Measurements from ENCODE around the gene HARS1.
"Not testable (repeated sequence)": the region's sequence is repeated elsewhere in the genome, so short reads cannot be mapped to it uniquely, and the experiment has no call there.

HARS1 gene

DNA sequence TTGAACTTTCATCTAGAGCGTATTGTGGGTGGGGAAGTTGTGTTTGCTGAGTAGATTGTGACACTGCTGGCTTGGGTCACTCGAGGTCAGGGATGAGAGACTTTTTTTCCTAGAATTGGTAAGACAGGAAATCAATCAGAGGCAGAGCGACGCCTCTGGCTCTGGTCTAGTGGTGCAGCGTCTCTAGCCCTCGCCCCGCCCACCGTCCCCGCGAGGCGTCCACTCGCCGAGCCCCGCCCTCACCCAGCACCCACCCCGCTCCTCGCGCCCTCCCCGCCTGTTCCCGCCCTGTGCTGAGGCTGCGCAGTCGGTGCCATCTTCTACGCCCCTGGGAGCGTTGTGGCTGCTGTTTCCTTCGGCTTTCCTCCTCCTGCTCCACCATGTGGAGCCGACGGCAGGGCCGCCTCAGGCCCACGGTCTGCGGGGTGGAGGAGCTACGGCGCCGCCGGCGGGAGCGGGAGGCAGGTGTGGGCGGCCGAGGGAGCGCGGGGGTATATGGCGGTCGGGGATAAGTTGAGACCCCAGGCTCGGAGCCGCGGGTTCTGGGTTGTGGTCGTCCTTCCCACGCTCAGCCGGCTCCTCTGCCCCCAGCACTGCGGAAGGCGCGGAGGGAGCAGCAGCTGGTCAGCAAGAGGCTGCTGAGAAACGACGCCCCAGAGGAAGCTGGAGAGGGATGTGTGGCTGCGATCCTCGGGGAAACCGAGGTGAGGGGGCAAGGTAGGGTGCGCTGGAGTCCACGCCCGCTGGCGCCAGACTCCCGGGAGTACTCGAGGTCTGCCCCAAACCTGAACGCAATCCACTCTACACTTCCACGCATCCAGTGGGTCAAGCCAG lies 51.8 kb downstream of the HARS1 start, which contains the start of gene TMCO6:
TMCO6 (plus strand) TSS at position 304 of the 834 bp plus-strand sequence; CDS start at position 381, 77 bp downstream.
- peak; percentile 93 for DNase-seq (ENCODE audit: low read depth, low spot score)
- in situ Hi-C loops (cut with HindIII; ENCODE audit: low sequenced_read_pairs) = no loop called here
- peak within 1 kb of the TSS; percentile 73 for H3K4me3 ChIP-seq (ENCODE audit: low read depth, low read length)
- TF ChIP-seq, protein P1, sequence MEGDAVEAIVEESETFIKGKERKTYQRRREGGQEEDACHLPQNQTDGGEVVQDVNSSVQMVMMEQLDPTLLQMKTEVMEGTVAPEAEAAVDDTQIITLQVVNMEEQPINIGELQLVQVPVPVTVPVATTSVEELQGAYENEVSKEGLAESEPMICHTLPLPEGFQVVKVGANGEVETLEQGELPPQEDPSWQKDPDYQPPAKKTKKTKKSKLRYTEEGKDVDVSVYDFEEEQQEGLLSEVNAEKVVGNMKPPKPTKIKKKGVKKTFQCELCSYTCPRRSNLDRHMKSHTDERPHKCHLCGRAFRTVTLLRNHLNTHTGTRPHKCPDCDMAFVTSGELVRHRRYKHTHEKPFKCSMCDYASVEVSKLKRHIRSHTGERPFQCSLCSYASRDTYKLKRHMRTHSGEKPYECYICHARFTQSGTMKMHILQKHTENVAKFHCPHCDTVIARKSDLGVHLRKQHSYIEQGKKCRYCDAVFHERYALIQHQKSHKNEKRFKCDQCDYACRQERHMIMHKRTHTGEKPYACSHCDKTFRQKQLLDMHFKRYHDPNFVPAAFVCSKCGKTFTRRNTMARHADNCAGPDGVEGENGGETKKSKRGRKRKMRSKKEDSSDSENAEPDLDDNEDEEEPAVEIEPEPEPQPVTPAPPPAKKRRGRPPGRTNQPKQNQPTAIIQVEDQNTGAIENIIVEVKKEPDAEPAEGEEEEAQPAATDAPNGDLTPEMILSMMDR (IDR thresholded peaks at IDR 0.05; ENCODE audit: low read depth, low read length) = peak; percentile 47

DNA sequence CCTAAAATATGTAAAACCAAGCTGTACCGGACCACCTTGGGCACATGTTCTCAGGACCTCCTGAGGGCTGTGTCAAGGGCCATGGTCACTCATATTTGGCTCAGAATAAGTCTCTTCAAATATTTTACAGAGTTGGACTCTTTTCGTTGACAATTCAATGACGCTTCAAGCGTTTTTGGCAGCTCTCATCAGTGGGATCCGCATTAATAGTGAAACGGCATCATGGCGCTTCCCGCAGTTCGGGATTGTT lies 52.3 kb downstream of the HARS1 start:
- peak overlapping the region; percentile 47 for H3K4me3 ChIP-seq (ENCODE audit: low read depth, low read length)
- DNase-seq (ENCODE audit: low read depth, low spot score); in situ Hi-C loops (cut with HindIII; ENCODE audit: low sequenced_read_pairs): not testable (repeated sequence)

DNA sequence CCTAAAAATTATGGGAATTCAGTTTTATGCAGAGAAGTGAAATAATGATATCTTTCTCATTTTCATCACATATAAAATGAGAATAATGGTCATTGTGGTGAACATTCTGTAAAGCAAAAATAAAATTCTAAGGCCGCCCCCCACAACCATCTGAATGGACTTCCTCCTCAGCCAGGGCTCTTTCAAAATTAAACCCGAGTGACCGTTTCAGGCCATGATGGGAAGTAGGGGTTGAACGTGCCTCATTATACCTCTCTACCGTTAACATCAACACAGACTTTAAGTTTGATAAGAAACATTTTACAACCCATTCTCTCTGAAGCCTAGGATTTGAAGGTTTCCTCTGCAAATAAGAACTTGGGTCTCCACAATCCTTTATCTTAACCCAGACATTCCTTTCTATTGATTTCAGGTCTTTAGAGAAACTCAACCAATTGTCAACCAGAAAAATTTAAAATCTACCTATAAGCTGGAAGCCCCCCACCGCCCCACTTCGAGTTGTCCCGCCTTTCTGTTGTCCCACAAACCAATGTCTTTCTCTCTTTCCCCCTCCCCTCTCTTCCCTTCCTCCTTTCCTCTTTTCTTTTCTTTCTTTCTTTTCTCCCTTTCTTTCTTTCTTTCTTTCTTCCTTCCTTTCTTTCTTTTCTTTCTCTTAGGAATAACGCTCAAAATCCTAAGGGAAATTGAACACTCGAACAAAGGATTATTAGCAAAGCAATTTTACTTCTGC lies 53.6 kb downstream of the HARS1 start:
- TF ChIP-seq, protein P1 (IDR thresholded peaks at IDR 0.05; ENCODE audit: low read depth, low read length) = no peak
- H3K4me3 ChIP-seq (ENCODE audit: low read depth, low read length) = no peak overlapping the region
- in situ Hi-C loops (cut with HindIII; ENCODE audit: low sequenced_read_pairs) = no loop called here
- no peak for DNase-seq (ENCODE audit: low read depth, low spot score)

DNA sequence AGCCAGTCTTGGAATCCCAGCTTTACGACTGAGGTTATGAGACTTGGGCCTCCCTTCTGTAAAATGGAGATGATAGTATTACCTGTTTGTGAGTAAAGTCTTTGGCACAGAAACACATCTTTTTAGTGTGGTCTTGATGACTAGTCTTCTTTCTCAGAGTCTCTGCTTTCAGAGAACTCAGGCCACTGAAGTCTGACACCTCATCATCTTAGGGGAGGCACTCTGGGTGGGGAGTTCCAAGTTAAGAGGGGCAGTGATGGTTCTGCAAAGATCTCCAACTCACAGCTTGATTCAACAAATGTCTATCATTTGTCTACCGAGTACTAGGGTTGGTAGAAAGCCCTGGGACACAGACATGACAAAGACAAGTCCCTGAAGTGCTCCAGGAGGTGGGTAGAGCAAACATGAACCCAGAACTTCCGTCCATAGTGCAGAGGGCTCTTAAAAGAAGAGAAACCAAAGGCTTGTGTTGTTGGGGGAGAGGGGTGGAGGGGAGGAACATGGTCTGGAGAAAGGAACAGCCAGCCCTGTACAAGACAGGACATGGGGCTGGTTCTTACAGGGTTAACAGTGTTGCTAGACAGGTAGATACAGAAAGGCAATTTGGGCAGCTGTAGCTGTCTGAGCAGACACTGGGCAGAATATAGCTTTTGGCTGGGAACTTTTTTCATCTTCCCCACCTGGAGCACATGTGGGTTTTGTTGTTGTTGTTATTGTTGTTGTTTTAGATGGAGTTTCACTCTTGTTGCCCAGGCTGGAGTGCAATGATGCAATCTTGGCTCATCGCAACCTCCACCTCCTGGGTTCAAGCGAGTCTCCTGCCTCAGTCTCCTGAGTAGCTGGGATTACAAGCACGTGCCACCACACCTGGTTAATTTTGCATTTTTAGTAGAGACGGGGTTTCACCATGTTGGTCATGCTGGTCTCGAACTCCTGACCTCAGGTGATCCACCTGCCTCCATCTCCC lies 55.6 kb downstream of the HARS1 start:
- no peak for DNase-seq (ENCODE audit: low read depth, low spot score)
- TF ChIP-seq, protein P1 (IDR thresholded peaks at IDR 0.05; ENCODE audit: low read depth, low read length) = no peak
- H3K4me3 ChIP-seq (ENCODE audit: low read depth, low read length) = no peak overlapping the region
- in situ Hi-C loops (cut with HindIII; ENCODE audit: low sequenced_read_pairs) = no loop called here

DNA sequence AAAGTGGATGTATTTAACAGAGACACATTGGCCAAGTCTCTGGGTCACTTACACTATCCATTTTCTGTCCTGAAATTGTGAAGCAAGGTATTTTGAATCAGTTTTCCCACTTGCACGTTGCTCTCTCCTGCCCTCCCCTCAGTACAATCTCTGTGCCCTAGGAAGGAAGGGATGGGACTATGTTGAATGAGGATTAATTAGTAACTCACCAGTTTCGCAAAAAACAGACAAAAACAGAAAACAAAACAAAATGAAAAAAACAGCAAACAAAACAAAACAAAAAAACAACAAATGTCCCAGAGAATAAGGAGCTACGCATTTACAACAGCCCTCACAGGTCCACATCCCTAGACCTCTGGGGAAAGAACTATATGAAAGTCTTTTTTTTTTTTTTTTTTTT lies 57.1 kb downstream of the HARS1 start:
- H3K4me3 ChIP-seq (ENCODE audit: low read depth, low read length) = no peak overlapping the region
- no peak for DNase-seq (ENCODE audit: low read depth, low spot score)
- in situ Hi-C loops (cut with HindIII; ENCODE audit: low sequenced_read_pairs) = no loop called here
- TF ChIP-seq, protein P1 (IDR thresholded peaks at IDR 0.05; ENCODE audit: low read depth, low read length) = no peak

DNA sequence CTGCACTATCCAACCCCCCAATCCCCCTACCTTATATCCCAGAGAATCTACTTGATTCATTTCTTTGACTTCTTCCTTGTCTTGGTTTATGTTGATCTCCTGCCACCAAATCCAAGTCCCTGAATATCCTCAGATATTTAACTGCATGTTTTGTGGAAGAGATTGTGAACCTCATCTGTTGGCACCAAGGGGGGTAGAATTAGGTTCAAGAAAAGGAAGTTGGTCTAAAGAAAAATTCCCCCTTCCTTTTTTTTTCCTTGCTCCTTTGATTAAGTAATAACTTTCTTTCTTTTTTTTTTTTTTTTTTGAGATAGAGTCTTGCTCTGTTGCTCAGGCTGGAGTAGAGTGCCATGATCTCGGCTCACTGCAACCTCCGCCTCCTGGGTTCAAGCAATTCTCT lies 57.7 kb downstream of the HARS1 start:
- in situ Hi-C loops (cut with HindIII; ENCODE audit: low sequenced_read_pairs) = no loop called here
- H3K4me3 ChIP-seq (ENCODE audit: low read depth, low read length) = no peak overlapping the region
- TF ChIP-seq, protein P1 (IDR thresholded peaks at IDR 0.05; ENCODE audit: low read depth, low read length) = no peak
- DNase-seq (ENCODE audit: low read depth, low spot score) = no peak
